NCI-H146 treated with DMSO at 0.1 percent for 48 hours (cell line): Measurements from ENCODE around the gene ACOT4.
A peak's percentile ranks its signal among the peaks of the same experiment; 100 is the strongest.
"Not testable (repeated sequence)": the region's sequence is repeated elsewhere in the genome, so short reads cannot be mapped to it uniquely, and the experiment has no call there.

Experiments used
- DNase-seq: peaks from one replicate; lab custom pipeline; 2025; ENCODE audit not compliant: unreplicated experiment; lab: John Stamatoyannopoulos, UW

The ACOT4 gene, protein sequence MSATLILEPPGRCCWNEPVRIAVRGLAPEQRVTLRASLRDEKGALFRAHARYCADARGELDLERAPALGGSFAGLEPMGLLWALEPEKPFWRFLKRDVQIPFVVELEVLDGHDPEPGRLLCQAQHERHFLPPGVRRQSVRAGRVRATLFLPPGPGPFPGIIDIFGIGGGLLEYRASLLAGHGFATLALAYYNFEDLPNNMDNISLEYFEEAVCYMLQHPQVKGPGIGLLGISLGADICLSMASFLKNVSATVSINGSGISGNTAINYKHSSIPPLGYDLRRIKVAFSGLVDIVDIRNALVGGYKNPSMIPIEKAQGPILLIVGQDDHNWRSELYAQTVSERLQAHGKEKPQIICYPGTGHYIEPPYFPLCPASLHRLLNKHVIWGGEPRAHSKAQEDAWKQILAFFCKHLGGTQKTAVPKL

GRCh38 chr14:73591690-73592449 lies at the start of gene ACOT4:
ACOT4 (plus strand) TSS chr14:73591873; CDS start chr14:73591960, 87 bp downstream.
- DNase-seq: no peak

DNA sequence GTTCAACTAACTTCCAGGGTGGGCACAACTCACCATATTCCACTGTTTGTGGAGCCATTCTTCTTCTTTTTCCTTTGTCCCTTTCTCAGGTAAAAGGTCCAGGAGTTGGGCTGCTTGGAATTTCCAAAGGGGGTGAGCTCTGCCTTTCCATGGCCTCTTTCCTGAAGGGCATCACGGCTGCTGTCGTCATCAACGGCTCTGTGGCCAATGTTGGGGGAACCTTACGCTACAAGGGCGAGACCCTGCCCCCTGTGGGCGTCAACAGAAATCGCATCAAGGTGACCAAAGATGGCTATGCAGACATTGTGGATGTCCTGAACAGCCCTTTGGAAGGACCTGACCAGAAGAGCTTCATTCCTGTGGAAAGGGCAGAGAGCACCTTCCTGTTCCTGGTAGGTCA lies 48.7 kb upstream of the ACOT4 start:
- DNase-seq: not testable (repeated sequence)

- DNase-seq: not testable (repeated sequence)
These were observed 46.3 kb upstream of the ACOT4 start for GRCh38 chr14:73545353-73545752.

DNA sequence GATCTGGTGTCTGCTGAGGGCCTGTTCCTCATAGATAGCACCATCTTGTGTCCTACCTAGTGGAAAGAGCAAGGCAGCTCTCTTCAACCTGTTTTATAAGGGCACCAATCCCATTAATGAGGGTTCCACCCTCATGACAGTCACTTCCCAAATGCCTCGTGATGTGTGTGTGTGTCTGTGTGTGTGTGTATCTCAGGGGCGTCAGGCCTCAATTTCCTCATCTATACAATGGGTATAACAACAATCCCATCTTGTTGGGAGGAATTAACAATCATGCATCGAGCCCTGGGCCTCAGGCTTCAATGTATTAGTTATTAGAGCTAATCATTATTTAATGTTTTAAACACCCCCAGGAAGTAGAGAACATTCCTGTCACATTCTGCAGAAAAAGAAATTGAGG lies 42.6 kb upstream of the ACOT4 start:
- not testable (repeated sequence) for DNase-seq

DNA sequence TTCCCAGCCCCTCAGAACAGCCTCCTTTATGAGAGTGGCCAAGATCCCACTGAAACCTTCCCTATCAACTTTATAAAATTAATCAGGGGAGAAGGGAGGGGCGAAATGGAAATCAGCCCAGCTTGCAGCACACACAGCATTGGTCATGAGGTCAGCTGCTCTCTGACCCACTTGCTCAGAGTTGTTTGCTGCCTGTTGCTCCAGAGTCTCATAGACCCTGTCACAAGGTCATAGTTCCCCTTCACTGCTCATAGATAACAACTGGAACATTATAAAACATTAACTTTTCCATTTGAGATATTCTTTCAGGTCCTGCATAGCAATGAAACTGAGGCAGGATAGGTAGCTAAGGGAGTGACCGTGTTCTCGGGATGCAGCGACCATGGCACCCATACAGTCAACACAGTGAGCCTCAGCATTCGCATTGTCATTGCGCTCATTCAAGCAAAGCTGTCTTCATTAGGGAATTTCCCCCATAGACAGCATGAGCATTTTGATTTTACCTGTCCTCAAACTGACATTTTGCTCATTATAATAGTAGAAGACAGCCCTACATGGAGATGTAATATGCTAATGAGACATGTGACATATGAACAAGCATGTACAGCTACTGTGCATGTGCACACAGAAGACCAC lies 41.7 kb upstream of the ACOT4 start:
- not testable (repeated sequence) for DNase-seq

GRCh38 chr14:73553845-73554244 lies 37.8 kb upstream of the ACOT4 start:
- no peak for DNase-seq

DNA sequence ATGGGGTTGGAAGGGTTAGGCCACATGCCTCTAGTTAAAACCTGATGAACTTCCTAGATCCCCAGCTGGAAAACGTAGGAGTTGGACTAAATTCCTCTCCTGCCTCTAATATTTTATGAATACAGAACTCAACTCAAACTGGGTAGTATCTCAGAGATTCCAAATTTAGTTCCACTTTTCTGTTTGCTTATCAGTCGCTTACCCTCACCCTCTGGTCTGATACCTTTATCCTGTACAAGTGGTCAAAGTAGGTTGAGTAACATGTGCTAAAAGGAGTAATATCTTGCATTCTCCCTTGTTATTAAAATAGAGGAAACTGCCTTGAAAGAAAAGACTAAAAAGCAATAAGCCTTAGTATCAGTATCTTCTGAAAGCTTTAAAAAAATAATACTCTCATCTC lies 34.5 kb upstream of the ACOT4 start:
- not testable (repeated sequence) for DNase-seq

- not testable (repeated sequence) for DNase-seq
These were observed 33.4 kb upstream of the ACOT4 start for GRCh38 chr14:73558238-73558637.

GRCh38 chr14:73562256-73562655 lies 29.4 kb upstream of the ACOT4 start:
- DNase-seq: not testable (repeated sequence)

DNA sequence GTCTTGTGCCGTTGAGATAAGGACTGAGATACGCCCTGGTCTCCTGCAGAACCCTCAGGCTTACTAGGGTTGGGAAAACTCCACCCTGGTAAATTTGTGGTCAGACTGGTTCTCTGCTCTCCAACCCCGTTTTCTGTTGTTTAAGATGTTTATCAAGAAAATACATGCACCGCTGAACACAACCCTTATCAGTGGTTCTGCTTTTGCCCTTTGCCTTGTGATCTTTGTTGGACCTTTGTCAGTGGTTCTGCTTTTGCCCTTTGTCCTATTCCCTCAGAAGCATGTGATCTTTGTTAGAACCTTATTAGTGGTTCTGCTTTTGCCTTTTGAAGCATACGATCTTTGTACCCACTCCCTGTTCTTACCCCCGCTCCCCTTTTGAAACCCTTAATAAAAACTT lies 29.0 kb upstream of the ACOT4 start:
- not testable (repeated sequence) for DNase-seq

DNA sequence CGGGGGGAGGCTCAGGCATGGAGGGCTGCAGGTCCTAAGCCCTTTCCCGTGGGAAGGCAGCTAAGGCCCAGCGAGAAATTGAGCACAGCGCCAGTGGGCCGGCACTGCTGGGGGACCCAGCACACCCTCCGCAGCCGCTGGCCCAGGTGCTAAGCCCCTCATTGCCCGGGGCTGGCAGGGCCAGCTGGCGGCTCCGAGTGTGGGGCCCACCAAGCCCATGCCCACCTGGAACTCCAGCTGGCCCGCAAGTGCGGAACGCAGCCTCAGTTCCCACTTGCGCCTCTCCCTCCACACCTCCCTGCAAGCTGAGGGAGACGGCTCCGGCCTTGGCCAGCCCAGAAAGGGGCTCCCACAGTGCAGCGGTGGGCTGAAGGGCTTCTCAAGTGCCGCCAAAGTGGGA lies 25.2 kb upstream of the ACOT4 start:
- not testable (repeated sequence) for DNase-seq

- DNase-seq: not testable (repeated sequence)
These were observed 24.7 kb upstream of the ACOT4 start for GRCh38 chr14:73566935-73567334.

DNA sequence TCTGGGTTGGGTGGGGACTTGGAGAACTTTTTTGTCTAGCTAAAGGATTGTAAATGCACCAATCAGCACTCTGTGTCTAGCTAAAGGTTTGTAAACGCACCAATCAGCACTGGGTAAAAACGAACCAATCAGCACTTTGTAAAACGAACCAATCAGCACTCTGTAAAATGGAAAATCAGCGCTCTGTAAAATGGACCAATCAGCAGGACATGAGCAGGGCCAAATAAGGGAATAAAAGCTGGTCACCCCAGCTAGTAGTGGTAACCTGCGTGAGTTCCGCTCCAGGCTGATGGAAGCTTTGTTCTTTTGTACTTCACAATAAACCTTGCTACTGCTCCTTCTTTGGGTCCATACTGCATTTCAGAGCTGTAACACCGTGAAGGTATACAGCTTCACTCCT lies 24.3 kb upstream of the ACOT4 start:
- no peak for DNase-seq

- no peak for DNase-seq
These were observed 23.5 kb upstream of the ACOT4 start for GRCh38 chr14:73567951-73568885.

DNA sequence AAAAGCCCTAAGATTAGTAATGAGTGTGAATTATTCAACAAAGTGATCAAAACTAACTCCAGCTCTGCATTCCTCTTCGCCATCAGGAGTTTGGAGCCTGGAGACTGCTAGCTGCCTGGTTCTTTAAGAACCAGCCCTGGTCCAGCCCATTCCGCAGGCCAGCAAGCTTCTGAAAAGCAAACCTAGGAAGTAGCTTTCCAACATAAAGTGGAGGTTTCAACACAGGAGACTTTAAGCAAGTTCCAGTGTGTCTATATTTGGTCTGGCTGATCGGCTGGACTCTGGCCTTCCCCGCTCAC lies 22.8 kb upstream of the ACOT4 start:
- DNase-seq: not testable (repeated sequence)

- DNase-seq: peak; percentile 53
These were observed 22.3 kb upstream of the ACOT4 start, which contains the start of gene ACOT2 for GRCh38 chr14:73569185-73569958. ACOT2 (plus strand) TSS chr14:73569213; CDS start chr14:73569241, 28 bp downstream.

DNA sequence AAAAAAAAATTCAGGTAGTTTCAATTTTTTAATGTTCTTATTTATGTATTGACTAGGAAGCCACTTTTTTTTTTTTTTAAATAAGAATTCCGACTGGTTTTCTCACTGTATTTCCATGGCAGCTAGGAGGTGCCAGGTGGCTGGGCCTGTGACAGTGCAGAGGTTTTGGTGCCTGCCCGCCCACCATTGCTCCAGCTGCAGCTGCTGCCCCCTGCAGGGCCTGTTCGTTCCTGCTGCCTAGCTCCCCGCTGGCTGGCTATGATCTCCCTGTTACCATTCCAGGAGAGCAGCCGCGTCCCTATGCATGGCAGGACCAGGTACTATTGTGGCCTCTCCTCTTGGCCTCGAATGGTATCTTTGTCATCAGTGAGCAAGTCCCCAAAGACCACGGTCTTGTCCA lies 20.8 kb upstream of the ACOT4 start:
- DNase-seq: not testable (repeated sequence)

- DNase-seq: not testable (repeated sequence)
These were observed 18.6 kb upstream of the ACOT4 start for GRCh38 chr14:73573034-73573433.

DNA sequence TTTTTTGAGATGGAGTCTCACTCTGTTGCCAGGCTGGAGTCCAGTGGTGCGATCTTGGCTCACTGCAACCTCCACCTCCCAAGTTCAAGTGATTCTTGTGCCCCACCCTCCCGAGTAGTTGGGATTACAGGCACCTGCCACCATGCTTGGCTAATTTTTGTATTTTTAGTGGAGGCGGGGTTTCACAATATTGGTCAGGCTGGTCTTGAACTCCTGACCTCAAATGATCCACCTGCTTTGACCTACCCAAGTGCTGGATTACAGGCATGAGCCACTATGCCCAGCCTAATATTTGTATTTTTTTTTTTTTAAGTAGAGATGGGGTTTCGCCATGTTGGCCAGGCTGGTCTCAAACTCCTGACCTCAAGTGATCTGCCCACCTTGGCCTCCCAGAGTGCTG lies 17.9 kb upstream of the ACOT4 start:
- DNase-seq: not testable (repeated sequence)

DNA sequence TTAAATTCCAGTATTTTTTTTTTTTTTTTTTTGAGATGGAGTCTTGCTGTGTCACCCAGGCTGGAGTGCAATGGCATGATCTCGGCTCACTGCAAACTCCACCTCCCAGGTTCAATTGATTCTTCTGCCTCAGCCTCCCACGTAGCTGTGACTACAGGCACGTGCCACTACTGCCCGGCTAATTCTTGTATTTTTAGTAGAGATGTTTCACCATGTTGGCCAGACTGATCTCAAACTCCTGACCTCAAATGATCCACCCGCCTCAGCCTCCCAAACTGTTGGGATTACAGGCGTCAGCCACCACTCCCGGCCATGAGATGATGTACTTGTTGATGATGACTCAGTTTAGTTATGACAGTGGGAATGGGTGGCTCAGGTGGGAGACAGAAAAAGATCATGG lies 17.4 kb upstream of the ACOT4 start:
- DNase-seq: not testable (repeated sequence)
